IMR-90 (cell line): Measurements from ENCODE around the gene SLF2. TPM values are rescaled to one million over a fixed set of nuclear protein-coding genes. Genes with fewer than 3 reads are reported as not detected.
A peak's percentile ranks its signal among the peaks of the same experiment; 100 is the strongest.

ENCODE experiments used
- ATAC-seq: fragments of 200-7000 bp; cut with Tn5 transposase; 2 replicates; pipeline ENCODE4 v1.9.1; 2020; ENCODE audit warnings: low read depth, mild to moderate bottlenecking, moderate library complexity
- BruUV-seq: library from RNA; stranded (reverse); fragments of 400-500 nt; replicated peaks from 2 replicates; lab custom pipeline; 2021; lab: Mats Ljungman, UMichigan
- CTCF ChIA-PET: fragments of 300-600 bp; formaldehyde crosslinking; extraction: SDS; loops from one replicate; lab custom pipeline; 2021; ENCODE audit warnings: antibody characterized with exemption; lab: Yijun Ruan, JAX
- POLR2A ChIA-PET: fragments of 300-600 bp; sonication (Branson Sonifier 250); formaldehyde crosslinking; loops from one replicate; lab custom pipeline; 2022; ENCODE audit warnings: antibody characterized with exemption; ENCODE audit not compliant: unreplicated experiment; lab: Charles Lee
- DNase-seq: peaks from one replicate; pipeline ENCODE4 v3.0.0; 2013
- H2AFZ ChIP-seq: replicated peaks from 2 replicates; pipeline ENCODE3; 2013; ENCODE audit warnings: low read length, mild to moderate bottlenecking; ENCODE audit not compliant: poor library complexity
- H2AK5ac ChIP-seq: 2 replicates; pipeline ENCODE4 v1.6.1; 2013; ENCODE audit warnings: low read depth, low read length, inconsistent platforms
- H2AK9ac ChIP-seq: replicated peaks from 2 replicates; pipeline ENCODE3; 2013; ENCODE audit warnings: mild to moderate bottlenecking, low read depth, low read length, moderate library complexity; ENCODE audit not compliant: poor library complexity
- H2BK120ac ChIP-seq: 2 replicates; pipeline ENCODE4 v1.6.1; 2013; ENCODE audit warnings: low read depth, low read length, inconsistent platforms
- H2BK15ac ChIP-seq: 3 replicates; pipeline ENCODE4 v1.6.1; 2013; ENCODE audit warnings: low read depth, low read length, inconsistent platforms
- H2BK20ac ChIP-seq: 2 replicates; pipeline ENCODE4 v1.6.1; 2013; ENCODE audit warnings: low read depth, mild to moderate bottlenecking, inconsistent platforms, low read length, moderate library complexity
- H2BK5ac ChIP-seq: 2 replicates; pipeline ENCODE4 v1.6.1; 2013; ENCODE audit warnings: mild to moderate bottlenecking, low read depth, low read length, inconsistent platforms; ENCODE audit not compliant: poor library complexity, severe bottlenecking
- H3K14ac ChIP-seq: replicated peaks from 2 replicates; pipeline ENCODE4 v1.6.1; 2013; ENCODE audit warnings: low read depth, low read length, inconsistent platforms
- H3K18ac ChIP-seq: 2 replicates; pipeline ENCODE4 v1.6.1; 2013; ENCODE audit warnings: low read depth, low read length, control low read depth
- H3K23ac ChIP-seq: 2 replicates; pipeline ENCODE4 v1.6.1; 2013; ENCODE audit warnings: low read depth, low read length, inconsistent platforms
- H3K27ac ChIP-seq: 2 replicates; pipeline ENCODE4 v1.5.1; 2013; ENCODE audit warnings: mild to moderate bottlenecking, control low read depth, low read length; ENCODE audit not compliant: insufficient read depth
- H3K27me3 ChIP-seq: 2 replicates; pipeline ENCODE4 v1.6.1; 2013; ENCODE audit warnings: low read length; ENCODE audit not compliant: control insufficient read depth, insufficient read depth
- H3K36me3 ChIP-seq: 2 replicates; pipeline ENCODE4 v1.6.1; 2013; ENCODE audit warnings: low read length, mixed read lengths; ENCODE audit not compliant: control insufficient read depth, insufficient read depth
- H3K4ac ChIP-seq: 2 replicates; pipeline ENCODE4 v1.6.1; 2013; ENCODE audit warnings: low read depth, low read length, inconsistent platforms
- H3K4me1 ChIP-seq: 2 replicates; pipeline ENCODE4 v1.6.1; 2013; ENCODE audit warnings: low read length, mixed read lengths; ENCODE audit not compliant: control insufficient read depth, insufficient read depth
- H3K4me2 ChIP-seq: 2 replicates; pipeline ENCODE4 v1.6.1; 2013; ENCODE audit warnings: low read depth, mild to moderate bottlenecking, control low read depth, low read length, moderate library complexity
- H3K4me3 ChIP-seq: 2 replicates; pipeline ENCODE4 v1.5.1; 2013; ENCODE audit warnings: low read depth, mild to moderate bottlenecking, control low read depth, low read length, moderate library complexity; ENCODE audit not compliant: insufficient read depth
- H3K56ac ChIP-seq: 2 replicates; pipeline ENCODE4 v1.6.1; 2013; ENCODE audit warnings: low read length, inconsistent platforms; ENCODE audit not compliant: insufficient read depth; ENCODE audit errors: extremely low read depth
- H3K79me1 ChIP-seq, 2 experiments: 2 replicates each; pipeline ENCODE4 v1.6.1; 2013; ENCODE audit warnings: low read length in 2 of 2, inconsistent platforms in 1 of 2, low read depth in 1 of 2
- H3K9ac ChIP-seq: 2 replicates; pipeline ENCODE4 v1.6.1; 2013; ENCODE audit warnings: low read depth, low read length, control low read depth
- H3K9me1 ChIP-seq: 2 replicates; pipeline ENCODE4 v1.6.1; 2013; ENCODE audit warnings: low read length, inconsistent platforms; ENCODE audit not compliant: insufficient read depth
- H3K9me3 ChIP-seq: 2 replicates; pipeline ENCODE4 v1.6.1; 2013; ENCODE audit warnings: low read length; ENCODE audit not compliant: control insufficient read depth, insufficient read depth
- H4K20me1 ChIP-seq: 2 replicates; pipeline ENCODE4 v1.6.1; 2013; ENCODE audit warnings: low read length, inconsistent platforms; ENCODE audit not compliant: insufficient read depth
- H4K5ac ChIP-seq: 2 replicates; pipeline ENCODE4 v1.6.1; 2013; ENCODE audit warnings: mild to moderate bottlenecking, low read depth, low read length, control low read depth
- H4K8ac ChIP-seq, 2 experiments: 2 replicates each; pipeline ENCODE4 v1.6.1; 2013; ENCODE audit warnings: low read depth in 2 of 2, low read length in 2 of 2, control low read depth in 1 of 2, inconsistent platforms in 1 of 2
- H4K91ac ChIP-seq: 2 replicates; pipeline ENCODE4 v1.6.1; 2013; ENCODE audit warnings: low read depth, low read length, inconsistent platforms; ENCODE audit not compliant: insufficient read depth
- BHLHE40 ChIP-seq: fragments of 150-350 bp; IDR thresholded peaks from 2 replicates; pipeline ENCODE4 v1.6.1; 2016; ENCODE audit warnings: mild to moderate bottlenecking, low read depth, low read length
- CEBPB ChIP-seq: IDR thresholded peaks from 2 replicates; pipeline ENCODE4 v1.6.1; 2012; ENCODE audit warnings: low read depth, low read length, improper control_type of control experiment
- CHD1 ChIP-seq: IDR thresholded peaks from 2 replicates; pipeline ENCODE4 v1.6.1; 2012; ENCODE audit warnings: low read depth, low read length, improper control_type of control experiment
- FOS ChIP-seq: fragments of 150-350 bp; IDR thresholded peaks from 2 replicates; pipeline ENCODE4 v1.6.1; 2016; ENCODE audit warnings: low read depth, low read length
- MAFK ChIP-seq: IDR thresholded peaks from 2 replicates; pipeline ENCODE4 v1.6.1; 2012; ENCODE audit warnings: low read depth, low read length, improper control_type of control experiment
- MAZ ChIP-seq: IDR thresholded peaks from 2 replicates; pipeline ENCODE4 v1.6.1; 2012; ENCODE audit warnings: low read depth, mild to moderate bottlenecking, low read length, improper control_type of control experiment, moderate library complexity, borderline replicate concordance
- MXI1 ChIP-seq: IDR thresholded peaks from 2 replicates; pipeline ENCODE4 v1.6.1; 2012; ENCODE audit warnings: low read depth, mild to moderate bottlenecking, low read length, moderate library complexity, borderline replicate concordance
- NFE2L2 ChIP-seq: fragments of 150-350 bp; IDR thresholded peaks from 2 replicates; pipeline ENCODE4 v1.6.1; 2016; ENCODE audit warnings: low read depth, mild to moderate bottlenecking, low read length
- POLR2A ChIP-seq: IDR thresholded peaks from 2 replicates; pipeline ENCODE4 v1.6.1; 2012; ENCODE audit warnings: mild to moderate bottlenecking, low read depth, low read length
- RAD21 ChIP-seq: IDR thresholded peaks from 2 replicates; pipeline ENCODE4 v1.6.1; 2012; ENCODE audit warnings: low read length, improper control_type of control experiment
- RCOR1 ChIP-seq: IDR thresholded peaks from 2 replicates; pipeline ENCODE4 v1.6.1; 2012; ENCODE audit warnings: mild to moderate bottlenecking, low read length, improper control_type of control experiment; ENCODE audit not compliant: insufficient replicate concordance
- RFX5 ChIP-seq: IDR thresholded peaks from 2 replicates; pipeline ENCODE4 v1.8.0; 2012; ENCODE audit warnings: low read depth, mild to moderate bottlenecking, low read length, moderate library complexity
- SMC3 ChIP-seq: fragments of 150-350 bp; IDR thresholded peaks from 2 replicates; pipeline ENCODE4 v1.6.1; 2016; ENCODE audit warnings: low read depth, mild to moderate bottlenecking, antibody characterized with exemption, low read length, moderate library complexity
- WGBS, 2 experiments: methylation state at CpG; one replicate each; pipeline versions ENCODE4 v1.1.5 to v1.1.7; 2013; ENCODE audit warnings: missing lambda C conversion rate in 2 of 2; ENCODE audit not compliant: insufficient read length in 1 of 2; ENCODE audit errors: extremely low coverage in 2 of 2; 5-methylcytosine and 5-hydroxymethylcytosine counted together
- dilution Hi-C: fragments of 300-500 bp; cut with HindIII; formaldehyde crosslinking; loops from one replicate; pipeline ENCODE4 v1.14.3; 2018; ENCODE audit warnings: low sequenced_read_pairs; ENCODE audit not compliant: unreplicated experiment
- in situ Hi-C: fragments of 300-500 bp; cut with MboI; formaldehyde crosslinking; loops from 3 replicates; pipeline ENCODE4 v1.14.3; 2019; ENCODE audit warnings: low sequenced_read_pairs, inconsistent platforms, mixed read lengths
- intact Hi-C: fragments of 100-400 bp; cut with micrococcal nuclease; formaldehyde crosslinking; loops from 2 replicates; pipeline ENCODE4 v1.10.0; 2022
- polyA plus RNA-seq, 3 experiments: library from polyadenylated mRNA; depleted of rRNA; stranded (reverse); fragments of >200 nt; gene quantifications; 2 replicates each; pipeline ENCODE4 v1.2.3, GENCODE V29; 2012; ENCODE audit warnings: low replicate concordance in 1 of 3
- total RNA-seq: library from RNA; depleted of rRNA; stranded (reverse); fragments of >200 nt; gene quantifications from 2 replicates; pipeline ENCODE4 v1.2.3, GENCODE V29; 2012
- TF ChIP-seq, protein P1 (sequence below): conservative IDR thresholded peaks from 2 replicates; pipeline ENCODE4 v1.5.1; 2012; ENCODE audit warnings: mild to moderate bottlenecking, low read depth, low read length, improper control_type of control experiment
- TF ChIP-seq, protein P2 (sequence below): fragments of 150-350 bp; IDR thresholded peaks from 2 replicates; pipeline ENCODE4 v1.6.1; 2016; ENCODE audit warnings: low read depth, mild to moderate bottlenecking, low read length, moderate library complexity, borderline replicate concordance
- TF ChIP-seq, protein P3 (sequence below): fragments of 150-350 bp; IDR thresholded peaks from 2 replicates; pipeline ENCODE4 v1.6.1; 2017; ENCODE audit warnings: mild to moderate bottlenecking, antibody characterized with exemption, low read length, low read depth

The SLF2 gene
- total and polyA plus RNA-seq, 2 of the 4 experiments (the other 2 are of a cell fraction) = 8.5 to 21.7 TPM

DNA sequence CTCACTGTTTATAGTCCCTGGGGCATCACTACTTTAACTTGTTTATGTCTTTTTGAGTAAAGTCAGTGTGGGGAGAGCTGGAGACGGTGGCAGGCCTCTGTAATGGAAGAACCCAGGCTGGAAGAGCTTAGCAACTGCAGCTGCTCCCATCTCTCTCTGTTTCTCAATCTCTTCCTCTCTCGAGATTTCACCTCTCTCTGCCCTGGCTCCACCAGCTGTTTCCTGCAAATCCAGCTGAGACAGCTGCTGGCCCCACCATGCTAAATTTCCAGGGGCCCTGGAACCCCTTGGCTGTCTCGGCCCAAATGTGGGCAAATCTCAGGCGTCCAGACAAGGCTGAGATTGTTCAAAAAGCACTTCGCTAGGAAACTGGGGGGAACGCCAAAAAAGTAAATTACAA is 25.8 kb upstream of the SLF2 start:
- ChIA-PET CTCF (interaction anchor here (1.1 kb wide), 1 partner anchor 25 kb away, joined by 3 read pairs; no protein-coding TSS in a partner anchor), POLR2A (no interaction called here)
- H3K56ac ChIP-seq = no peak overlapping the region
- dilution Hi-C loops = no loop called here
- in situ Hi-C loops = loop anchor here (25.0 kb wide), 1 partner anchor 550 kb away; the partner anchor contains the start of genes PKD2L1 and SCD
- H2BK20ac ChIP-seq = no peak overlapping the region
- peaks cover 39% of the 10 kb centered on the region for H3K4me1 ChIP-seq
- no TSS peak for BruUV-seq
- peaks cover 0 to 9% of the 10 kb centered on the region in 2 experiments; a peak in 2 of 4 replicates for H3K79me1 ChIP-seq
- H2AK5ac ChIP-seq = no peak overlapping the region
- intact Hi-C loops = no loop called here
- H4K8ac ChIP-seq = no peak overlapping the region; a peak in 1 of 4 replicates
- WGBS, 2 experiments = 29% methylated on average over 2 of the region's 6 CpGs; no CpG with 5 or more reads in 1 of the 2 experiments
- peak overlapping the region; percentile 47 for H2AFZ ChIP-seq
- H3K9me1 ChIP-seq = peaks cover 11% of the 10 kb centered on the region
- H2AK9ac ChIP-seq = no peak overlapping the region
- H3K4me3 ChIP-seq = no peak overlapping the region
- DNase-seq (no peak), ATAC-seq (no peak)
- no peaks in the 10 kb centered on the region for H4K20me1 ChIP-seq
- no peak overlapping the region for H2BK5ac ChIP-seq
- peak overlapping the region; percentile 20; the same call in 1 of the 2 replicates for H3K27ac ChIP-seq
- H3K4me2 ChIP-seq = no peak overlapping the region
- H3K18ac ChIP-seq = peak overlapping the region; percentile 15; the same call in 1 of the 2 replicates
- H3K14ac ChIP-seq = no peak overlapping the region
- H4K91ac ChIP-seq = no peak overlapping the region
- H3K36me3 ChIP-seq = no peaks in the 10 kb centered on the region
- H2BK15ac ChIP-seq = peak overlapping the region; percentile 30; the same call in 1 of the 3 replicates
- H4K5ac ChIP-seq = peak overlapping the region; percentile 25; the same call in 1 of the 2 replicates
- no peak for TF ChIP-seq RCOR1
- TF ChIP-seq, protein P1, sequence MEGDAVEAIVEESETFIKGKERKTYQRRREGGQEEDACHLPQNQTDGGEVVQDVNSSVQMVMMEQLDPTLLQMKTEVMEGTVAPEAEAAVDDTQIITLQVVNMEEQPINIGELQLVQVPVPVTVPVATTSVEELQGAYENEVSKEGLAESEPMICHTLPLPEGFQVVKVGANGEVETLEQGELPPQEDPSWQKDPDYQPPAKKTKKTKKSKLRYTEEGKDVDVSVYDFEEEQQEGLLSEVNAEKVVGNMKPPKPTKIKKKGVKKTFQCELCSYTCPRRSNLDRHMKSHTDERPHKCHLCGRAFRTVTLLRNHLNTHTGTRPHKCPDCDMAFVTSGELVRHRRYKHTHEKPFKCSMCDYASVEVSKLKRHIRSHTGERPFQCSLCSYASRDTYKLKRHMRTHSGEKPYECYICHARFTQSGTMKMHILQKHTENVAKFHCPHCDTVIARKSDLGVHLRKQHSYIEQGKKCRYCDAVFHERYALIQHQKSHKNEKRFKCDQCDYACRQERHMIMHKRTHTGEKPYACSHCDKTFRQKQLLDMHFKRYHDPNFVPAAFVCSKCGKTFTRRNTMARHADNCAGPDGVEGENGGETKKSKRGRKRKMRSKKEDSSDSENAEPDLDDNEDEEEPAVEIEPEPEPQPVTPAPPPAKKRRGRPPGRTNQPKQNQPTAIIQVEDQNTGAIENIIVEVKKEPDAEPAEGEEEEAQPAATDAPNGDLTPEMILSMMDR = no peak
- no peak for TF ChIP-seq FOS
- no peak for TF ChIP-seq MAZ
- no peak for TF ChIP-seq MXI1
- TF ChIP-seq MAFK = no peak
- TF ChIP-seq, protein P2, sequence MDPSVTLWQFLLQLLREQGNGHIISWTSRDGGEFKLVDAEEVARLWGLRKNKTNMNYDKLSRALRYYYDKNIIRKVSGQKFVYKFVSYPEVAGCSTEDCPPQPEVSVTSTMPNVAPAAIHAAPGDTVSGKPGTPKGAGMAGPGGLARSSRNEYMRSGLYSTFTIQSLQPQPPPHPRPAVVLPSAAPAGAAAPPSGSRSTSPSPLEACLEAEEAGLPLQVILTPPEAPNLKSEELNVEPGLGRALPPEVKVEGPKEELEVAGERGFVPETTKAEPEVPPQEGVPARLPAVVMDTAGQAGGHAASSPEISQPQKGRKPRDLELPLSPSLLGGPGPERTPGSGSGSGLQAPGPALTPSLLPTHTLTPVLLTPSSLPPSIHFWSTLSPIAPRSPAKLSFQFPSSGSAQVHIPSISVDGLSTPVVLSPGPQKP = no peak
- TF ChIP-seq BHLHE40 = no peak
- no peak for TF ChIP-seq RAD21
- TF ChIP-seq RFX5 = no peak
- TF ChIP-seq POLR2A = no peak
- TF ChIP-seq NFE2L2 = no peak
- no peak for TF ChIP-seq CEBPB
- no peak for TF ChIP-seq CHD1
- TF ChIP-seq SMC3 = no peak
- TF ChIP-seq, protein P3, sequence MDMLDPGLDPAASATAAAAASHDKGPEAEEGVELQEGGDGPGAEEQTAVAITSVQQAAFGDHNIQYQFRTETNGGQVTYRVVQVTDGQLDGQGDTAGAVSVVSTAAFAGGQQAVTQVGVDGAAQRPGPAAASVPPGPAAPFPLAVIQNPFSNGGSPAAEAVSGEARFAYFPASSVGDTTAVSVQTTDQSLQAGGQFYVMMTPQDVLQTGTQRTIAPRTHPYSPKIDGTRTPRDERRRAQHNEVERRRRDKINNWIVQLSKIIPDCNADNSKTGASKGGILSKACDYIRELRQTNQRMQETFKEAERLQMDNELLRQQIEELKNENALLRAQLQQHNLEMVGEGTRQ = no peak
- H3K9ac ChIP-seq = no peak overlapping the region
- no peak overlapping the region for H3K4ac ChIP-seq
- no peak overlapping the region; the same call in 1 of the 2 replicates for H2BK120ac ChIP-seq
- H3K23ac ChIP-seq = no peak overlapping the region
- H3K9me3 ChIP-seq = no peaks in the 10 kb centered on the region
- no peaks in the 10 kb centered on the region for H3K27me3 ChIP-seq
